Tibial artery (tissue), 4 donors: Measurements from ENCODE around the gene RTP3.

Experiments
- DNase-seq, 2 donors: peaks; one replicate each; pipeline ENCODE4 v3.0.0-alpha.2; 2019
- H3K27ac ChIP-seq, 2 donors: fragments of 200-600 bp; sonication (generic) in 1 of 2; 1 replicate in 1 of 2; 2 replicates in 1 of 2; pipeline ENCODE4 v1.5.1; 2018 to 2019; ENCODE audit warnings: mild to moderate bottlenecking in 1 of 2
- H3K27me3 ChIP-seq, 2 donors: fragments of 200-600 bp; sonication (generic) in 1 of 2; one replicate each; pipeline versions ENCODE4 v1.5.1 to v1.6.0; 2016 to 2019
- H3K36me3 ChIP-seq, 3 donors: fragments of 200-600 bp; sonication (generic) in 2 of 3; one replicate each; pipeline ENCODE4 v1.5.1; 2016 to 2019; ENCODE audit warnings: mild to moderate bottlenecking in 2 of 3
- H3K4me1 ChIP-seq, 4 donors: fragments of 200-600 bp; sonication (generic) in 2 of 4; 1 replicate in 3 of 4; 2 replicates in 1 of 4; pipeline ENCODE4 v1.5.1; 2016 to 2019
- H3K4me3 ChIP-seq, 2 donors: fragments of 200-600 bp; sonication (generic) in 1 of 2; 1 replicate in 1 of 2; 2 replicates in 1 of 2; pipeline ENCODE4 v1.5.1; 2018 to 2019; ENCODE audit warnings: mild to moderate bottlenecking in 2 of 2
- H3K9me3 ChIP-seq, 3 donors: fragments of 200-600 bp; sonication (generic) in 1 of 3; one replicate each; pipeline ENCODE4 v1.5.1; 2016 to 2019
- intact Hi-C: fragments of 100-400 bp; cut with DNase I; formaldehyde crosslinking; loops from one replicate; pipeline ENCODE4 v1.15.0; 2023; ENCODE audit warnings: low total_unique reads
- TF ChIP-seq, protein P1 (sequence below), 2 experiments: fragments of 200-600 bp in 1 of 2; fragments of 450-650 bp in 1 of 2; IDR thresholded peaks; one replicate each; pipeline ENCODE4 v1.5.1; 2017 to 2019; ENCODE audit warnings: antibody characterized with exemption in 2 of 2, mild to moderate bottlenecking in 1 of 2, moderate library complexity in 1 of 2

Gene RTP3

GRCh38 chr3:46523556-46523955 lies 25.8 kb downstream of the RTP3 start:
- Histone ChIP-seq H3K4me3 (no peak overlapping the region), H3K27ac (no peak overlapping the region), H3K36me3 (no peaks in the 10 kb centered on the region), H3K27me3 (no peaks in the 10 kb centered on the region), H3K4me1 (no peaks in the 10 kb centered on the region), H3K9me3 (no peaks in the 10 kb centered on the region)
- DNase-seq, result no peak
- intact Hi-C loops, result no loop called here
- TF ChIP-seq, protein P1, sequence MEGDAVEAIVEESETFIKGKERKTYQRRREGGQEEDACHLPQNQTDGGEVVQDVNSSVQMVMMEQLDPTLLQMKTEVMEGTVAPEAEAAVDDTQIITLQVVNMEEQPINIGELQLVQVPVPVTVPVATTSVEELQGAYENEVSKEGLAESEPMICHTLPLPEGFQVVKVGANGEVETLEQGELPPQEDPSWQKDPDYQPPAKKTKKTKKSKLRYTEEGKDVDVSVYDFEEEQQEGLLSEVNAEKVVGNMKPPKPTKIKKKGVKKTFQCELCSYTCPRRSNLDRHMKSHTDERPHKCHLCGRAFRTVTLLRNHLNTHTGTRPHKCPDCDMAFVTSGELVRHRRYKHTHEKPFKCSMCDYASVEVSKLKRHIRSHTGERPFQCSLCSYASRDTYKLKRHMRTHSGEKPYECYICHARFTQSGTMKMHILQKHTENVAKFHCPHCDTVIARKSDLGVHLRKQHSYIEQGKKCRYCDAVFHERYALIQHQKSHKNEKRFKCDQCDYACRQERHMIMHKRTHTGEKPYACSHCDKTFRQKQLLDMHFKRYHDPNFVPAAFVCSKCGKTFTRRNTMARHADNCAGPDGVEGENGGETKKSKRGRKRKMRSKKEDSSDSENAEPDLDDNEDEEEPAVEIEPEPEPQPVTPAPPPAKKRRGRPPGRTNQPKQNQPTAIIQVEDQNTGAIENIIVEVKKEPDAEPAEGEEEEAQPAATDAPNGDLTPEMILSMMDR (IDR thresholded peaks at IDR 0.05), result no peak

DNA sequence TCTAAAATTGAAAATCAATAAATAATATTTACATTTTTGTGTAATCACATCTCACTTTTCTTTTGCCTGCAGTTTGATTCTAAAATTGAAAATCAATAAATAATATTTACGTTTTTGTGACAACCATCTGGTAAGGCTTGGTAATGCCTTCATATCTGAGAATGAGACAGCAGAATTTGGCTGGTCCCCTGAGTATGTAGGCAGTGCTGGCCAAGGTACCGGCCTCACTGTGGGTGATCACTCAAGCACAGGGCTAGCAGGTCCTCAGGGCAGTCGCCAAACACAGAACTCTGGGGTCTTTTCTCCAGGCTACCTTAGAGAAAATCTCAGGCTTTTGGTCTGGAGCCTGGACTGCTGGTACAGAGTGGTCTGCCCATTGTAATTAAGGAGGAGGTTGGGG lies 26.2 kb downstream of the RTP3 start:
- Histone ChIP-seq H3K27me3 (no peaks in the 10 kb centered on the region), H3K36me3 (no peaks in the 10 kb centered on the region), H3K4me3 (no peak overlapping the region), H3K9me3 (no peaks in the 10 kb centered on the region), H3K4me1 (no peaks in the 10 kb centered on the region), H3K27ac (no peak overlapping the region)
- intact Hi-C loops, result no loop called here
- TF ChIP-seq, protein P1 (IDR thresholded peaks at IDR 0.05), result no peak
- no peak for DNase-seq

DNA sequence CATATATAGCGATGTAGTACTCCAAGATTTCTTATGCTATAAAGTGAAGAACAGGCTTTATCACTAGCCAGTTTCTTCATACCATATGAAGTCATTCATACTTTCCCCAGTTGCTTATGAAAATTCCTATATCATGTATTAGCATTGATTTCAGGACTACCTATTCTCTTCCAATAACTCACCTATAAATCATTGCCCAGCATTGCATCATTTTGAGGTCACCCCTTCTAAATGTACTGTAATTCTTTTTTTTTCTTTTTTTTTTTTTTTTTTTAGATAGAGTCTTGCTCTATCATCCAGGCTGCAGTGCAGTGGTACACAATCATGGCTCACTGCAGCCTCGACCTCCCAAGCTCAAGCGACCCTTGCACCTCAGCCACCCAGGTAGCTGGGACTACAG lies 27.1 kb downstream of the RTP3 start:
- H3K36me3 ChIP-seq, result no peaks in the 10 kb centered on the region
- H3K27ac ChIP-seq, result no peak overlapping the region
- no peak overlapping the region for H3K4me3 ChIP-seq
- DNase-seq, result no peak
- no peaks in the 10 kb centered on the region for H3K4me1 ChIP-seq
- no peaks in the 10 kb centered on the region for H3K9me3 ChIP-seq
- H3K27me3 ChIP-seq, result no peaks in the 10 kb centered on the region
- TF ChIP-seq, protein P1 (IDR thresholded peaks at IDR 0.05), result no peak
- intact Hi-C loops, result no loop called here

- Histone ChIP-seq H3K4me1 (no peaks in the 10 kb centered on the region), H3K9me3 (no peaks in the 10 kb centered on the region), H3K27me3 (no peaks in the 10 kb centered on the region), H3K4me3 (no peak overlapping the region), H3K27ac (no peak overlapping the region), H3K36me3 (no peaks in the 10 kb centered on the region)
- intact Hi-C loops, result no loop called here
- no peak for DNase-seq
- TF ChIP-seq, protein P1 (IDR thresholded peaks at IDR 0.05), result no peak
Observed at GRCh38 chr3:46527239-46527638, 29.5 kb downstream of the RTP3 start.

- TF ChIP-seq, protein P1 (IDR thresholded peaks at IDR 0.05), result no peak
- intact Hi-C loops, result no loop called here
- no peak for DNase-seq
- H3K4me3 ChIP-seq, result no peak overlapping the region
- no peaks in the 10 kb centered on the region for H3K36me3 ChIP-seq
- no peak overlapping the region for H3K27ac ChIP-seq
- no peaks in the 10 kb centered on the region for H3K4me1 ChIP-seq
- H3K27me3 ChIP-seq, result peaks cover 0 to 12% of the 10 kb centered on the region in 2 donors
- no peaks in the 10 kb centered on the region for H3K9me3 ChIP-seq
Observed at GRCh38 chr3:46533091-46533490, 35.3 kb downstream of the RTP3 start.

GRCh38 chr3:46535746-46536145 lies 38.0 kb downstream of the RTP3 start:
- H3K27ac ChIP-seq, result no peak overlapping the region
- no peak for DNase-seq
- H3K36me3 ChIP-seq, result no peaks in the 10 kb centered on the region

More at GRCh38 chr3:46535746-46536145, 38.0 kb downstream of the RTP3 start:
- Histone ChIP-seq H3K9me3 (no peaks in the 10 kb centered on the region), H3K4me3 (no peak overlapping the region), H3K27me3 (peaks cover 0 to 16% of the 10 kb centered on the region in 2 donors), H3K4me1 (no peaks in the 10 kb centered on the region)
- intact Hi-C loops, result no loop called here
- TF ChIP-seq, protein P1 (IDR thresholded peaks at IDR 0.05), result no peak
